Psoas muscle (tissue), 8 donors: ENCODE results near the gene CTNNA1. TPM values are rescaled to one million over a fixed set of nuclear protein-coding genes. Genes with fewer than 3 reads are reported as not detected.
A peak's percentile ranks its signal among the peaks of the same experiment; 100 is the strongest.

Source experiments
- ATAC-seq, 4 donors: fragments of 200-7000 bp; cut with Tn5 transposase; one replicate each; pipeline ENCODE4 v1.9.1; 2020; ENCODE audit warnings: moderate library complexity in 3 of 4, mild to moderate bottlenecking in 2 of 4
- DNase-seq, 2 donors: peaks; one replicate each; pipeline ENCODE4 v3.0.0-alpha.2; 2020
- H3K27ac ChIP-seq: fragments of 200-600 bp; one replicate; pipeline ENCODE4 v1.8.0; 2022
- H3K27me3 ChIP-seq, 3 donors: fragments of 200-600 bp in 1 of 3; one replicate each; pipeline versions ENCODE4 v1.6.1 to v1.8.0; 2013 to 2022; ENCODE audit warnings: low read length in 2 of 3, mild to moderate bottlenecking in 2 of 3, moderate library complexity in 1 of 3; ENCODE audit not compliant: insufficient read depth in 3 of 3
- H3K36me3 ChIP-seq, 2 donors: fragments of 200-600 bp in 1 of 2; one replicate each; pipeline versions ENCODE4 v1.6.1 to v1.8.0; 2013 to 2022; ENCODE audit warnings: low read depth in 1 of 2, mild to moderate bottlenecking in 1 of 2, moderate library complexity in 1 of 2; ENCODE audit not compliant: insufficient read depth in 1 of 2
- H3K4me1 ChIP-seq: fragments of 200-600 bp; one replicate; pipeline ENCODE4 v1.8.0; 2022
- H3K4me3 ChIP-seq: fragments of 200-600 bp; one replicate; pipeline ENCODE4 v1.8.0; 2022; ENCODE audit warnings: mild to moderate bottlenecking
- H3K9me3 ChIP-seq: fragments of 200-600 bp; one replicate; pipeline ENCODE4 v1.8.0; 2022
- WGBS, 3 donors: extraction: QIAGEN DNeasy Blood & Tissue Kit; methylation state at CpG; one replicate each; pipeline versions ENCODE4 v1.1.6 to v1.1.7; 2013; 5-methylcytosine and 5-hydroxymethylcytosine counted together
- intact Hi-C, 2 donors: fragments of 100-400 bp; cut with DNase I; formaldehyde crosslinking; loops; one replicate each; pipeline versions ENCODE4 v1.11.0 to v1.14.2; 2022
- polyA plus RNA-seq, 3 donors: library from polyadenylated mRNA; stranded (reverse); fragments of 200-250 nt; gene quantifications; one replicate each; pipeline ENCODE4 v1.2.3, GENCODE V29; 2013
- total RNA-seq, 4 donors: library from RNA; stranded (reverse); fragmentation: NEBNext Ultra II Directional in 2 of 4; extraction: Animal tissue kit (Norgen Biotek cat#: 25700) in 2 of 4; gene quantifications; one replicate each; pipeline versions ENCODE4 v1.2.1 to v1.2.4, GENCODE V29; 2021 to 2023
- TF ChIP-seq, protein P1 (sequence below): fragments of 200-600 bp; IDR thresholded peaks from one replicate; pipeline ENCODE4 v1.8.0; 2022; ENCODE audit warnings: antibody characterized with exemption
- donor health status: healthy with polysubstance abuse.
- donor health status: DM: no; HTN: no; CAD: no; lungs with moderate emphysema.
- donor health status: Bipolar disorder and iron deficiency.
- donor health status: healthy.
- donor health status: DM: yes; HTN: yes; CAD: no.
- donor health status: DM: no; HTN: no; CAD: no.
- donor health status: DM: no; HTN: no; CAD: no.
- donor health status: DM: yes; HTN: yes; CAD: no.

Gene CTNNA1
- total and polyA plus RNA-seq, 7 donors = 58.8 to 162 (median 99.3) TPM

DNA sequence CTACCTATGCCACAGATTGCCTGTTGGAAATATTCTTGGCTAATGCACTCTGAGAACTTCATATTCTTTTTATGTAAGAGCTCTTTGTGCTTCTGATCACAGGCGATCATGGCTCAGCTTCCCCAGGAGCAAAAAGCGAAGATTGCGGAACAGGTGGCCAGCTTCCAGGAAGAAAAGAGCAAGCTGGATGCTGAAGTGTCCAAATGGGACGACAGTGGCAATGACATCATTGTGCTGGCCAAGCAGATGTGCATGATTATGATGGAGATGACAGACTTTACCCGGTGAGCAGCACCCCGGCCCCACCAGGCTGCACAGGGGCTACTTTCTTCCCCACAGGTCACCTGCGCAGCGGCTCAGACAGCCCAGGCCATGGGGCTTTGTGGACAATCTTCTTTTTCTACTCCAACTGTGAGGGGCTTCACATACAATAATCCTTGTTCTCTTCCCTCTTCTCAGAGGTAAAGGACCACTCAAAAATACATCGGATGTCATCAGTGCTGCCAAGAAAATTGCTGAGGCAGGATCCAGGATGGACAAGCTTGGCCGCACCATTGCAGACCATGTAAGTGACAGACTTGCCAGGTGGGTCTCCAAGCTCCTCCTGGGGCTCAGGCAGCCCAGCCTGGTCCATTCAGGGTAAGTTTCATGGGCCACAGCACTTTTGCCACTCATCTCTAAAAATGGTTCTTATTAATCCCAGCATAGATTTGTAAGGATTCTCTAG, 177.3 kb downstream of the CTNNA1 start:
- intact Hi-C loops = no loop called here
- no peaks in the 10 kb centered on the region for H3K9me3 ChIP-seq
- no peak overlapping the region for H3K27ac ChIP-seq
- peaks cover 12 to 93% of the 10 kb centered on the region in 2 donors for H3K36me3 ChIP-seq
- ATAC-seq = peak in 1 of 4 donors; percentile 30
- H3K4me1 ChIP-seq = peaks cover 10% of the 10 kb centered on the region
- peak in 1 of 2 donors; percentile 56 for DNase-seq
- H3K4me3 ChIP-seq = no peak overlapping the region
- H3K27me3 ChIP-seq = no peaks in the 10 kb centered on the region
- TF ChIP-seq, protein P1, sequence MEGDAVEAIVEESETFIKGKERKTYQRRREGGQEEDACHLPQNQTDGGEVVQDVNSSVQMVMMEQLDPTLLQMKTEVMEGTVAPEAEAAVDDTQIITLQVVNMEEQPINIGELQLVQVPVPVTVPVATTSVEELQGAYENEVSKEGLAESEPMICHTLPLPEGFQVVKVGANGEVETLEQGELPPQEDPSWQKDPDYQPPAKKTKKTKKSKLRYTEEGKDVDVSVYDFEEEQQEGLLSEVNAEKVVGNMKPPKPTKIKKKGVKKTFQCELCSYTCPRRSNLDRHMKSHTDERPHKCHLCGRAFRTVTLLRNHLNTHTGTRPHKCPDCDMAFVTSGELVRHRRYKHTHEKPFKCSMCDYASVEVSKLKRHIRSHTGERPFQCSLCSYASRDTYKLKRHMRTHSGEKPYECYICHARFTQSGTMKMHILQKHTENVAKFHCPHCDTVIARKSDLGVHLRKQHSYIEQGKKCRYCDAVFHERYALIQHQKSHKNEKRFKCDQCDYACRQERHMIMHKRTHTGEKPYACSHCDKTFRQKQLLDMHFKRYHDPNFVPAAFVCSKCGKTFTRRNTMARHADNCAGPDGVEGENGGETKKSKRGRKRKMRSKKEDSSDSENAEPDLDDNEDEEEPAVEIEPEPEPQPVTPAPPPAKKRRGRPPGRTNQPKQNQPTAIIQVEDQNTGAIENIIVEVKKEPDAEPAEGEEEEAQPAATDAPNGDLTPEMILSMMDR = no peak
- 63 to 71% (median 68%) methylated on average over 10 of the region's 10 CpGs for WGBS, 3 donors

DNA sequence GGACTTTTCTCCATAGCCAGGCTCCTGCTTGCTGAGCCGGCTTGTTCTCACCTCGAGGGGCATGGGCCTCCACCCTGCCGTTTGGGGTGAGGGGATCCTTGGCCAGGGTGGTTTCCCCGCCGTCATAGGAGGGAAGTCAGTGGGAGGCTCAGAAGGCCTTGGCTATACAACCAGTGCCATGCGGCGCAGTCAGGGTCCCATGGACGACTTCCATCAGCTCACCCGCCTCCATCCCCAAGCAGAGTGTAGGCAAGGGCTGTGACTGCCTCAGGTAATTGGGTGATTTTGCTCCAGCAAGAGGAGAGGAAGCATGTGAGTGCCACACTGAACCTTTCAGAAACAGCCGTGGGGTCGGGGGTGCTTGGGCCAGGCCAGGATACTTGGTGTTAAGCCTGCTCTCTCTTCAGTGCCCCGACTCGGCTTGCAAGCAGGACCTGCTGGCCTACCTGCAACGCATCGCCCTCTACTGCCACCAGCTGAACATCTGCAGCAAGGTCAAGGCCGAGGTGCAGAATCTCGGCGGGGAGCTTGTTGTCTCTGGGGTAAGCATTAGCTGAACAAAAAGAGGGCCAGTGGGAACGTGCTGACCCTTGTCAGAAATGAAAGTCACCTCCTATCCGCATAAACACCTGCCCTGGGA, 179.1 kb downstream of the CTNNA1 start:
- WGBS, 3 donors = 87 to 90% (median 89%) methylated on average over 20 of the region's 20 CpGs
- H3K36me3 ChIP-seq = peaks cover 12 to 76% of the 10 kb centered on the region in 2 donors
- intact Hi-C loops = no loop called here
- ATAC-seq (no peak), DNase-seq (peak in 1 of 2 donors; percentile 47)
- no peak overlapping the region for H3K27ac ChIP-seq
- H3K4me3 ChIP-seq = no peak overlapping the region
- TF ChIP-seq, protein P1 = no peak
- no peaks in the 10 kb centered on the region for H3K9me3 ChIP-seq
- peaks cover 10% of the 10 kb centered on the region for H3K4me1 ChIP-seq
- H3K27me3 ChIP-seq = no peaks in the 10 kb centered on the region

DNA sequence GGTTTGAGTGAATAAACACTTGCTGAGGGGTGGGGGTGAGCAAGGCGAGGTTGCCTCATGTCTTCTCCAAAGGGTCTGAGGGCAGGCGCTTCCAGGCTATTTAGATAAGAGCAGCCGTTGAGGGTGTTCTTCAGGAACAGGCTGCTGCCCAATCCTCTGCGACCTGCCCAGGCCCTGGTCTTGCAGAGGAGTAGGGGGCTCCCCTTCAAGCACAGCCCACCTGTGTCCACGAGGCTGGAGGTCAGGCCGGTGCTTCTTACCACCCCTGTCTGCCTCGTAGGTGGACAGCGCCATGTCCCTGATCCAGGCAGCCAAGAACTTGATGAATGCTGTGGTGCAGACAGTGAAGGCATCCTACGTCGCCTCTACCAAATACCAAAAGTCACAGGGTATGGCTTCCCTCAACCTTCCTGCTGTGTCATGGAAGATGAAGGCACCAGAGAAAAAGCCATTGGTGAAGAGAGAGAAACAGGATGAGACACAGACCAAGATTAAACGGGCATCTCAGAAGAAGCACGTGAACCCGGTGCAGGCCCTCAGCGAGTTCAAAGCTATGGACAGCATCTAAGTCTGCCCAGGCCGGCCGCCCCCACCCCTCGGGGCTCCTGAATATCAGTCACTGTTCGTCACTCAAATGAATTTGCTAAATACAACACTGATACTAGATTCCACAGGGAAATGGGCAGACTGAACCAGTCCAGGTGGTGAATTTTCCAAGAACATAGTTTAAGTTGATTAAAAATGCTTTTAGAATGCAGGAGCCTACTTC, 180.5 kb downstream of the CTNNA1 start:
- ATAC-seq = no peak
- 87 to 94% (median 89%) methylated on average over 18 of the region's 18 CpGs for WGBS, 3 donors
- no peaks in the 10 kb centered on the region for H3K4me1 ChIP-seq
- H3K4me3 ChIP-seq = no peak overlapping the region
- intact Hi-C loops = no loop called here
- no peaks in the 10 kb centered on the region for H3K27me3 ChIP-seq
- peaks cover 12 to 66% of the 10 kb centered on the region in 2 donors for H3K36me3 ChIP-seq
- peak in 1 of 2 donors; percentile 48 for DNase-seq
- H3K27ac ChIP-seq = no peak overlapping the region
- TF ChIP-seq, protein P1 = no peak
- no peaks in the 10 kb centered on the region for H3K9me3 ChIP-seq

DNA sequence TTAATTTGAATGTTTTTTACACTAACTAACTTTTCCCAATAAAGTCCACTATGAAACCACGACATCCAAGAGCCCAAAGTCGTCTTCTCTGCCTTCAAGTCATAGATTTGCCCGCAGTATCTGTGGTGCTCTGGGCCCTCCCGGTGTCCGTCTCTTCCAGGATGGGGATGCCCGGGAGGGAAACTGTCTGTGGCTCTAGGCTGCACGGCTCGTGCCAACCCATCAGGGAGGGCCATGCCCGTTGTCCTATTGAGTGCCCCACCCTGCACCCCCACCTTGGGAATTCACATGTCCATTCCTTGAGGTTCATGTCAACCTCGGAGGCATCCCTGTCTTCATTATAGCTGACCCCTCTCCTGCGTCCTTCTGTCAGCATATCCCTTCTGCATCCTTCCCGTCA, 181.7 kb downstream of the CTNNA1 start:
- Histone ChIP-seq H3K4me1 (no peaks in the 10 kb centered on the region), H3K27me3 (no peaks in the 10 kb centered on the region), H3K36me3 (peaks cover 12 to 53% of the 10 kb centered on the region in 2 donors), H3K9me3 (no peaks in the 10 kb centered on the region), H3K4me3 (no peak overlapping the region), H3K27ac (no peak overlapping the region)
- WGBS, 3 donors = 86 to 87% (median 87%) methylated on average over 12 of the region's 12 CpGs
- DNase-seq (peak in 1 of 2 donors; percentile 49), ATAC-seq (no peak)
- intact Hi-C loops = no loop called here
- TF ChIP-seq, protein P1 = no peak
